ENCODE measurements around the gene SEL1L3.

Gene SEL1L3

DNA sequence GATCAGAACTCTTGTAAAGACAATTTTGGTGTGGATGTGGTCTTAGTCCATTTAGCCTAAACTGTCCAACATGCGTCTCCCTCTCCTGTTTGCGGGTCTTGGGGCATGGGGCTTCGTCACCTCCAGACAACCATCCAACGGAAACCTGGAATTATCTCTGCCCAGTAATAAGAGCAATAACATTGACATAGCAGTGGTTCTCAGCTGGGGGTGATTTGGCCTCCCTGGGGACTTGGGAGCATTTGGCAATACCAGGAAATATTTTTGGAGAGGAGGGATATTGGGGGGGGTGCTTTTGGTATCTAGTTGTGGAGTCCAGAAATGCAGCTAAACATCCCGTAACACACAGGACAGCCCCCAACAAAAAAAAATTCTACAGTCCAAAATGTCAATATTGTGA is 47.2 kb downstream of the SEL1L3 start:
- no peak for FAIRE-seq

DNA sequence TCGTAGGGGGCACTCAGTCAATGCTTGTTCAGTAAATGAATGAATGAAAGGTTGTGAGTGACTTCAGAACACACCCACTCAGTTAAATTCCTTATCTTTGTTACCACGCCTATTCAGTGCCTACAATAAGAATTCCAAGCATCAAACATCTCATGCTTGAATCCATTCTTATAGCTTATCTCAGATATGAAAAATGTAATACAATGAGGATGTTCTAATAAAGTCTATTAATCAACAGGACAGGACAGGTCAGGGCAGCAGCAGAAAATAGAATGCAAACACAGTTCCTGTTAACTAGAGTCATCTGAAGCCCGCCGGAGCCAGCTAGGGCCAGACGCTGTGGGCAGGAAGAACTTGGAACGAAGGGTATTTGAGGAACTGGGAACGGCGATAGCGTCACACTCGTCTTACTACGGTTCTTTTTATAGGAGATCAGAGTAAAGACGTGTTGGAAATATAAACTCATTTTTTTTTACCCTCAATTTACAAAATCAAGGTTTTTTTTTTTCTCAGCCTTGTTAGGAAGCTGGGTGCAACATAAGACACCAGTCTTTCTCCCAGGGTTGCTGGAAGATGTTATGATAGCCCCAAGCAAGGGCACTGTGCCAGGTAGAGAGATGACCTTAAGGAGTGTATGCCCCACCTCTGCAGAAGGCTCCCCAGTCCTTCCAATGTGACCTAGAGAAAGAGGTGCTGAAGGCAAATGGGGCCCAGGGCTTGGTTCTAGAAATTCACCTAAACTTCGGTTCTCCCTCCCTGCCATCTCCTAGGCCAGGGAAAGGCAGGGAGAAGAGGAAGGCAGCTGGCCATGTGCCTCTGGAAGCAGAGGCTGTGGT is 48.3 kb downstream of the SEL1L3 start:
- no peak for FAIRE-seq

DNA sequence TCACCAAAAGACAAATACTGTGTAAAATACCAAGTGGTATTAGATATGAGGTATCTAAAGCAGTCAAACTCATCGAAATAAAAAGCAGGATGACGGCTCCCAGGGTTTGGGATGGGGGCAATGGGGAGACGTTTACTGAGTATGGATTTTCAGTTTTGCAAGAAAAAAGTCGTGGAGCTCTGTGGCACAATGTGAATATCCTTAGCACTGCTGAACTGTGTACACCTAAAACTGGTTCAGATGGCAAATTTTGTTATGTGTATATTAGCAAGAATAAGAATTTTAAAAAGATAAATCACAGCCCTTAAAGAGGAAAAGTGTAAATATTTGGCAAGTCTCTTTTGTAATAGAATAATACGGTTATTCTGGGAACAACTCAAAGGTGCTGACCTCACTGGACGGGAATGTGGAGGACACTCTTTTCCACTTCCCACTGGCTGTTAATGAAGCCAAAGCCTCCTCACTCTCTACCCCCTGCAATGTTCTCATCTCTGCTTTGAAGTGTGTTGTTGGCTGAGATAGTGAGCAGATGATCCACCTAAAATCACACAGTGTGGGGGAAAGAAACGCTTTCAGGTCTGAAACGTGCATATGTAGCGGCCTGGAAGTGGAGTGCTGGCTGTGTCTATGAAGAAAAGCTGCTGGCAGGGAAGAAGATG is 49.2 kb downstream of the SEL1L3 start:
- no peak for FAIRE-seq

DNA sequence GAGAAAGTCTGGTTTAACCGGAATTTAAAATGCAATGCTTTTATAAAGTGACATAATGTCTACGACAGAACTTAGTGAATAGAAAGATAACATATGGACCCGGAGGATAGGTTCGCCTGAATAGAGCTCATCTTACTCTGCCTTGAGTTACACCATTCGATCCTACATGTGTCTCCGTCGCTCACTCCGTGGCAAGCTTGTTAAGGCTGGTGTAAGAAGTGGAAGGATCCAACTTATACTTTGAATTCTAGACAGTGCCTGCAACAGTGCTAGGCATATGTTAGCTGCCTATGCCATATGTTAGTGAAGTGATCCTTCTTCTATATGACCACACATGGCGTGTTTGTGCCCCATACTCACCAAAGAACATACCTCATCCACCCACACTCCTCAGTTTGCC is 50.9 kb downstream of the SEL1L3 start:
- FAIRE-seq: no peak

- FAIRE-seq: no peak
These were observed 51.5 kb downstream of the SEL1L3 start for GRCh38 chr4:25811374-25811690.

DNA sequence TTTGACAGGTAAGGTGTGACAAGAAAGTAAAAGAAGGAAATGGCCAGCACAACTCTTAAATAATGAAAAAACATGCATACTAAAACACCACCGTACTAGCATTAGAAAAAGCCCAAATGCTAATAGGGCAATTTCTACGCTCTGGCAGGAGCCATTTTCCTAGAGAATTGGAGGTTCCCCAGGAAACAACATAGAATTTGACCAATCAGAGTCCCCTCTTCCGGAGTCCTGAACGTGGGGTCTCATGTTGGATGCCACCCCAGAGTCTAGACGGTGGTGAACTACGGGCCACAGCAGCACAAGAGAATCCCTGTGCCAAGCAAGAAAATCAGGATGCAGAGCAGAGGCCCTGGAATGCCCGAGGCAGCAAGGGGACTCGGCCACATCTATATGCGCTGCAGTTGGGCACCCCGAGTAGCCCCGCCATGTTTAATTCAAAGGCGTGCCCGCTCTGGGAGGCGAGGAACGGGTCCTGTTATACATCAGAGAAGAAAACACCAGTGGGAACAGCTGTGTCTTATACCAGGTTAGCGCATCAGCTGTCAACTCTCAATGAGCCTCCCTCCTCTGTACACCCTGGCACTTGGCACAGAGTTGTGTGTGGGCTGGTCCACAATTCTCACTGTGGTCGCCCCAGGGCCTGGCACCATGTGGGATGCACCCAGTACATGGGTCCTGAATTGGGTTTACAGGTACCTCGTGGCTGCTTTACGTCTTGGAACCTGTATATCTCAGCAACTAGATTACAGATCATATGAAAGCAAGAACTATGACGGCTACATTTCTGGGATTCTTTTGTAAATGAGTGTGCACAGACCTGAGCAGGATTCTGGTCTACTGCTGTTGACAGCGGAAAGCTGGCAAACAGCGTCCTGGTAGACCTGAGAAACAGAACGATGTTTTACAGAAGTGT is 52.1 kb downstream of the SEL1L3 start:
- no peak for FAIRE-seq

DNA sequence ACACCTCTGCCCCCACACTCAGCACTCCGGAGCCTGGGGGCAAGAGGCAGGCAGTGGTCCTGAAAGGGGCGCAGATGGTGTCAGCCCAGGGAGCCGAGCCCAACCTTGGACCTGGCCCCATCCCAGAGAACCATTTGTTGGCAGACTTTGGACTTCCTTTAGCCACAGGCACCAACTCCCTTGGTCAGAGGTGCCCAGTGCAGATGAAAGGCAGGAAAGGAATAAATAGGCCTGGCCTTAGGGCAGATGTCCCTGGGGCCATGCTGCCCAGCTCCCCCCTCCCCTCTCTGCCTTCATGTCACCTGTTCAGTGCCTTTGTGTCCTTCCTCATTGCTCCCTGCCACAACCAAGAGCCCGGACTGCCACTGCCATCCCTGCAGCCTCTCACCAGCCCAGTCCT is 52.8 kb downstream of the SEL1L3 start:
- no peak for FAIRE-seq

GRCh38 chr4:25807102-25807728 is 55.6 kb downstream of the SEL1L3 start:
- FAIRE-seq: no peak

GRCh38 chr4:25805255-25805860 is 57.4 kb downstream of the SEL1L3 start:
- FAIRE-seq: no peak

DNA sequence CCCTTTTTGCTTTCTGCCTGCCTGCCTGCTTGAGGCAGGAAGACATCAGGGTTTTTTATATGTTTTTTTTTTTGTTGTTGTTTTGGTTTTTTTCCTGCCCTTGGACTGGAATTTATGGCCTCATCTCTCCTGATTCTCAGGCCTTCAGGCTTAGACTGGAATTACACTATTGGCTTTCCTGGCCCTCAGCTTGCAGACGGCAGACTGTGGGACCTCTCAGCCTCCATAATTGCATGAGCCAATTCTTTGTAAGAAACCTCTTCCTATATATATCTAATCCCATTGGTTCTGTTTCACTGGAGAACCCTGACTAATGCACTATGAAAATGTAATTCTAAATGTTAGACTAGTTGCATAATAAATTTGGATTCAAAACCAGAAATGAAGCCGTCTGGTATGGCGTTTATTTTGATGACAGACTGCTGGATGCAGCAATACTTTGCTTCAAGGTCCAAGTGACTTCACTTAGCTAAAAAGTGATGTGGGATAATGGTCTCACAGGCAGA is 59.0 kb downstream of the SEL1L3 start:
- no peak for FAIRE-seq

DNA sequence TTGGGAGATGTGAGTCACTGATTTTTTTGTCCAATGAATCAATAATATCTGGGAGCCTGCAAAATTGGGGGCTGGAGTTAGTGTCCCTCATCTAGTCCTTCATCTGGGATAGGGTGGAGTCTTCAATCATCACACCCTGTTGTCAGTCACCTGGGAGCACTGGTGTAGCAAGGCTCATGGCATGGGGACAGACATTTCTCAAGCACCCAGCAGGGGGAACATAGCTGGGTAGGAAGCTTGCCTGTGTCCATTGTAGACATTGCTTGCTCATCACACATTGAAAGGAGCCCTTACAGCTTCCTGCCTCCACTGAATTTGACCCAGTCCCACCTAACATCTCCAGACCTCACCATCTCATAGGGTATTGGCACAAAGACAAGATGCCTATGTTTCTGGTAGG is 61.2 kb downstream of the SEL1L3 start:
- FAIRE-seq: no peak

GRCh38 chr4:25800245-25800644 is 62.5 kb downstream of the SEL1L3 start:
- no peak for FAIRE-seq

GRCh38 chr4:25799522-25799921 is 63.3 kb downstream of the SEL1L3 start:
- no peak for FAIRE-seq

DNA sequence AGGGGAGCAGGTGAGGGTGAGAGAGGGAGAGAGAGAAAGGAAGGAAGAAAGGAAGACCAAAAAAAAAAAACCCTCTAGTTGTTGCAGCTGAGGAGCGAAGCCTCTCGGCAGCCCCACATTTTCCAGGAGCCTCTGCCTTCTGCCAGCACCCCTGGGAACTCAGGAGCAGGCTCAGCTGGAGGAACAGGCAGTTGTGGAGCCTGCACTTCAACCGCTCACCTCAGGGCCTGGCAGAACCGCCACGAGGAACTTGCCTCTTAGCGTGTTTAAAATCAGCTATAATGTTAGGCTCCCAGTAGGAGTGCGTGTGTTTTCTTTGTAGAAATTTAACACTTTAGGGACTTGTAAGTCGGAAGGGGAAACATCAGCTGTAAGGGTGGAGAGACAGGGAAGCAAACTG is 65.7 kb downstream of the SEL1L3 start:
- no peak for FAIRE-seq

DNA sequence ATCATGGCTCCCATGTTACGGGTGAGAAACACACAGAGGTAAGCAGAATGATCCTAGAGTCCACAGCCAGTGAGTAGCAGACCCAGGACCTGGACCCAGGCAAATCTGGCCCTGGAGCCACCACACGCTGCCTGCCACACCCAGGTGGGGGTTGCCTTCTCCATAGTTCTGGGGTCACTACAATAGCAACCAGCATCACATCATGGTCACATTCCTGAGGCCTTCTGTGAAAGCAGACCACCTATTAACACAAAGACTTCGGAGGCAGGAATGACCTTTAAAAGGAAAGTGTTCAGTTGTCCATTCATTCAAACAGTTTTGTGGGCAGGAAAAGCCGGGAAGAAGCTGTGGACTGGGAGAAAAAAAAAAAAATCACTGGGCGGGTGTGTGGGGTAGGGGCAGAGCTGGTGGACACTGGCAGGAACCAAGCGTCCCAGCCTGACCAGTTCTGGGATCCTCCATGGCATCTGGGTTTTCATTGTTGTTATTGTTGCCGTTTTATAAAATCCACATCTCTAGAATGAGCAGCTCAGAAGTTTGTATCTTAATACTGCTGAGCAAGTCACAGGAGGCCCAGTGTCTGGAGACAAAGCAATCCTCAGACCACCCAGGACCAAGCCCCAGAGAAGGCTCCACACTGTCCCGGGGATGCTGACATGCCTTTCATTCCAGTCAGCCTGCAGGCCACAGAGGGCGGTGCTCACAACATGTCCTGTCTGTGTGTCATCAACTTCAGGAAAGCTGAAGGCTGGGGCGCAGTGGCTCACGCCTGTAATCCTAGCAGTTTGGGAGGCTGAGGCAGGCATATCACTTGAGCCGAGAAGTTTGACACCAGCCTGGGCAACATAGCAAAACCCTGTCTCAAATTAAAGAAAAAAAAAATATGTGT is 67.0 kb downstream of the SEL1L3 start:
- FAIRE-seq: no peak

- FAIRE-seq: no peak
These were observed 67.7 kb downstream of the SEL1L3 start for GRCh38 chr4:25795091-25795490.

- FAIRE-seq: no peak
These were observed 69.9 kb downstream of the SEL1L3 start for GRCh38 chr4:25792876-25793275.

GRCh38 chr4:25792200-25792791 is 70.5 kb downstream of the SEL1L3 start:
- FAIRE-seq: no peak

GRCh38 chr4:25790024-25790423 is 72.8 kb downstream of the SEL1L3 start:
- FAIRE-seq: no peak

- no peak for FAIRE-seq
These were observed 74.0 kb downstream of the SEL1L3 start for GRCh38 chr4:25788703-25789238.
